ENCODE results near the gene PPP2R5A. TPM values are rescaled to one million over a fixed set of nuclear protein-coding genes. Genes with fewer than 3 reads are reported as not detected.

The PPP2R5A gene
- total and polyA plus RNA-seq, 3 experiments from 2014 or later, result 46.1 to 51.9 (median 46.9) TPM

- no peaks in the 10 kb centered on the region for H3K27me3 ChIP-seq (ENCODE audit: insufficient read depth, low read length, poor library complexity, severe bottlenecking)
- Mint-ChIP-seq H3K27ac (peak overlapping the region; percentile 65 to 97 (median 88)), H3K4me1 (peaks cover 61 to 85% (median 84%) of the 10 kb centered on the region in 3 donors), H3K27me3 (no peaks in the 10 kb centered on the region), H3K9me3 (no peaks in the 10 kb centered on the region), H3K36me3 (peaks cover 0 to 2% (median 0%) of the 10 kb centered on the region in 3 donors), H3K4me3 (peak overlapping the region; percentile 22 to 80 (median 74))
- H3K36me3 ChIP-seq (ENCODE audit: insufficient read depth, low read length), result no peaks in the 10 kb centered on the region
- peaks cover 65% of the 10 kb centered on the region for H3K4me1 ChIP-seq (ENCODE audit: insufficient read depth, low read length)
- H3K4me3 ChIP-seq (ENCODE audit: low read length), result peak overlapping the region; percentile 10
- H3K9me3 ChIP-seq (ENCODE audit: low read length), result no peaks in the 10 kb centered on the region
- no peak overlapping the region for H3K27ac ChIP-seq (ENCODE audit: low read depth, low read length)
- ChIA-PET POLR2A (interaction anchor here (0.6 to 1.4 kb wide), 3 partner anchors 28 to 43 kb away, joined by 6 to 13 read pairs (median 8); partner anchors contain the start of gene PPP2R5A), CTCF (interaction anchor here (0.8 to 1.4 kb wide), 6 partner anchors 14 to 576 kb away, joined by 3 to 4 read pairs (median 3); no protein-coding TSS in a partner anchor)
- DNase-seq, result peak in 4 of 5 donors; percentile 27 to 67 (median 60)
Observed at GRCh38 chr1:212256369-212256768, 28.8 kb upstream of the PPP2R5A start.

GRCh38 chr1:212257157-212257556 lies 28.1 kb upstream of the PPP2R5A start:
- POLR2A ChIA-PET, result interaction anchor here (1.4 kb wide), 1 partner anchor 29 kb away, joined by 13 read pairs; the partner anchor contains the start of gene PPP2R5A
- Mint-ChIP-seq H3K4me1 (peaks cover 62 to 88% (median 83%) of the 10 kb centered on the region in 3 donors), H3K9me3 (no peaks in the 10 kb centered on the region)

GRCh38 chr1:212259693-212260480 lies 25.3 kb upstream of the PPP2R5A start:
- H3K36me3 ChIP-seq (ENCODE audit: insufficient read depth, low read length), result no peaks in the 10 kb centered on the region
- Mint-ChIP-seq H3K4me1 (peaks cover 46 to 66% (median 58%) of the 10 kb centered on the region in 3 donors), H3K4me3 (no peak overlapping the region), H3K27ac (peak overlapping the region in 2 of 8 donors; percentile 8 to 62), H3K9me3 (no peaks in the 10 kb centered on the region), H3K36me3 (peaks cover 0 to 2% (median 0%) of the 10 kb centered on the region in 3 donors), H3K27me3 (no peaks in the 10 kb centered on the region)
- no peaks in the 10 kb centered on the region for H3K9me3 ChIP-seq (ENCODE audit: low read length)
- no peak for DNase-seq
- peaks cover 36% of the 10 kb centered on the region for H3K4me1 ChIP-seq (ENCODE audit: insufficient read depth, low read length)
- CTCF ChIA-PET, result no interaction called here
- no peak overlapping the region for H3K4me3 ChIP-seq (ENCODE audit: low read length)
- POLR2A ChIA-PET, result no interaction called here
- H3K27me3 ChIP-seq (ENCODE audit: insufficient read depth, low read length, poor library complexity, severe bottlenecking), result no peaks in the 10 kb centered on the region
- no peak overlapping the region for H3K27ac ChIP-seq (ENCODE audit: low read depth, low read length)

More at GRCh38 chr1:212257157-212257556, 28.1 kb upstream of the PPP2R5A start:
- Histone ChIP-seq H3K27ac (ENCODE audit: low read depth, low read length) (no peak overlapping the region), H3K36me3 (ENCODE audit: insufficient read depth, low read length) (no peaks in the 10 kb centered on the region), H3K27me3 (ENCODE audit: insufficient read depth, low read length, poor library complexity, severe bottlenecking) (no peaks in the 10 kb centered on the region), H3K4me3 (ENCODE audit: low read length) (no peak overlapping the region), H3K4me1 (ENCODE audit: insufficient read depth, low read length) (peaks cover 64% of the 10 kb centered on the region), H3K9me3 (ENCODE audit: low read length) (no peaks in the 10 kb centered on the region)
- DNase-seq, result no peak
- Mint-ChIP-seq H3K4me3 (peak overlapping the region in 2 of 7 donors; percentile 73 to 76), H3K27me3 (no peaks in the 10 kb centered on the region), H3K36me3 (peaks cover 0 to 2% (median 0%) of the 10 kb centered on the region in 3 donors), H3K27ac (peak overlapping the region in 7 of 8 donors; percentile 45 to 94 (median 83))
- CTCF ChIA-PET, result interaction anchor here (0.7 to 1.1 kb wide), 5 partner anchors 13 to 576 kb away, joined by 3 to 4 read pairs (median 3); partner anchors contain the start of genes DTL and INTS7

- Histone ChIP-seq H3K27ac (ENCODE audit: low read depth, low read length) (no peak overlapping the region), H3K27me3 (ENCODE audit: insufficient read depth, low read length, poor library complexity, severe bottlenecking) (no peaks in the 10 kb centered on the region), H3K4me1 (ENCODE audit: insufficient read depth, low read length) (peaks cover 28% of the 10 kb centered on the region), H3K4me3 (ENCODE audit: low read length) (no peak overlapping the region), H3K36me3 (ENCODE audit: insufficient read depth, low read length) (no peaks in the 10 kb centered on the region), H3K9me3 (ENCODE audit: low read length) (no peaks in the 10 kb centered on the region)
- DNase-seq, result no peak
- H3K36me3 Mint-ChIP-seq, result peaks cover 0 to 2% (median 0%) of the 10 kb centered on the region in 3 donors
- H3K4me3 Mint-ChIP-seq, result no peak overlapping the region
- POLR2A ChIA-PET, result no interaction called here
- H3K9me3 Mint-ChIP-seq, result no peaks in the 10 kb centered on the region
- H3K27ac Mint-ChIP-seq, result peak overlapping the region in 4 of 8 donors; percentile 16 to 75 (median 66)
- CTCF ChIA-PET, result no interaction called here
- H3K4me1 Mint-ChIP-seq, result peaks cover 37 to 58% (median 49%) of the 10 kb centered on the region in 3 donors
- no peaks in the 10 kb centered on the region for H3K27me3 Mint-ChIP-seq
Observed at GRCh38 chr1:212260557-212261355, 24.5 kb upstream of the PPP2R5A start.

- Mint-ChIP-seq H3K9me3 (no peaks in the 10 kb centered on the region), H3K27ac (peak overlapping the region in 2 of 8 donors; percentile 72 to 75), H3K4me3 (no peak overlapping the region), H3K36me3 (peaks cover 0 to 2% (median 0%) of the 10 kb centered on the region in 3 donors), H3K4me1 (peaks cover 31 to 51% (median 43%) of the 10 kb centered on the region in 3 donors), H3K27me3 (no peaks in the 10 kb centered on the region)
- no peak overlapping the region for H3K27ac ChIP-seq (ENCODE audit: low read depth, low read length)
- no peaks in the 10 kb centered on the region for H3K27me3 ChIP-seq (ENCODE audit: insufficient read depth, low read length, poor library complexity, severe bottlenecking)
- no peak for DNase-seq
- H3K4me3 ChIP-seq (ENCODE audit: low read length), result no peak overlapping the region
- CTCF ChIA-PET, result no interaction called here
- POLR2A ChIA-PET, result no interaction called here
- peaks cover 21% of the 10 kb centered on the region for H3K4me1 ChIP-seq (ENCODE audit: insufficient read depth, low read length)
- no peaks in the 10 kb centered on the region for H3K9me3 ChIP-seq (ENCODE audit: low read length)
- H3K36me3 ChIP-seq (ENCODE audit: insufficient read depth, low read length), result no peaks in the 10 kb centered on the region
Observed at GRCh38 chr1:212261361-212261929, 23.8 kb upstream of the PPP2R5A start.

GRCh38 chr1:212267017-212267416 lies 18.2 kb upstream of the PPP2R5A start:
- Mint-ChIP-seq H3K9me3 (no peaks in the 10 kb centered on the region), H3K36me3 (no peaks in the 10 kb centered on the region), H3K27me3 (peaks cover 5 to 7% of the 10 kb centered on the region in 2 donors), H3K4me3 (no peak overlapping the region), H3K4me1 (peaks cover 0 to 3% (median 0%) of the 10 kb centered on the region in 3 donors), H3K27ac (no peak overlapping the region)
- no peak overlapping the region for H3K27ac ChIP-seq (ENCODE audit: low read depth, low read length)
- no peaks in the 10 kb centered on the region for H3K9me3 ChIP-seq (ENCODE audit: low read length)
- no peak overlapping the region for H3K4me3 ChIP-seq (ENCODE audit: low read length)
- ChIA-PET POLR2A (no interaction called here), CTCF (no interaction called here)
- no peaks in the 10 kb centered on the region for H3K27me3 ChIP-seq (ENCODE audit: insufficient read depth, low read length, poor library complexity, severe bottlenecking)
- no peaks in the 10 kb centered on the region for H3K4me1 ChIP-seq (ENCODE audit: insufficient read depth, low read length)
- DNase-seq, result no peak
- no peaks in the 10 kb centered on the region for H3K36me3 ChIP-seq (ENCODE audit: insufficient read depth, low read length)

- Histone ChIP-seq H3K27ac (ENCODE audit: low read depth, low read length) (no peak overlapping the region), H3K36me3 (ENCODE audit: insufficient read depth, low read length) (no peaks in the 10 kb centered on the region), H3K4me1 (ENCODE audit: insufficient read depth, low read length) (no peaks in the 10 kb centered on the region), H3K4me3 (ENCODE audit: low read length) (no peak overlapping the region), H3K9me3 (ENCODE audit: low read length) (no peaks in the 10 kb centered on the region), H3K27me3 (ENCODE audit: insufficient read depth, low read length, poor library complexity, severe bottlenecking) (no peaks in the 10 kb centered on the region)
- Mint-ChIP-seq H3K27ac (no peak overlapping the region), H3K4me1 (no peaks in the 10 kb centered on the region), H3K4me3 (no peak overlapping the region), H3K27me3 (peaks cover 5 to 7% of the 10 kb centered on the region in 2 donors), H3K9me3 (no peaks in the 10 kb centered on the region), H3K36me3 (no peaks in the 10 kb centered on the region)
- POLR2A ChIA-PET, result no interaction called here
- DNase-seq, result no peak
- CTCF ChIA-PET, result no interaction called here
Observed at GRCh38 chr1:212267460-212267859, 17.8 kb upstream of the PPP2R5A start.

Data from CD8-positive, alpha-beta memory T cell (primary cell).